NCI-H510A (cell line): ENCODE measurements around the gene KRTAP24-1.

Experiments
- DNase-seq: peaks from one replicate; lab custom pipeline; 2025; lab: John Stamatoyannopoulos, UW

KRTAP24-1 gene

GRCh38 chr21:30282850-30283249 lies at the start of gene KRTAP24-1:
Gene KRTAP24-1, minus strand, starts transcription at chr21:30282950. Its CDS starts 18 bp downstream, at chr21:30282932.
- no peak for DNase-seq

- DNase-seq: no peak
Observed at GRCh38 chr21:30329203-30329875, 46.6 kb upstream of the KRTAP24-1 start.

DNA sequence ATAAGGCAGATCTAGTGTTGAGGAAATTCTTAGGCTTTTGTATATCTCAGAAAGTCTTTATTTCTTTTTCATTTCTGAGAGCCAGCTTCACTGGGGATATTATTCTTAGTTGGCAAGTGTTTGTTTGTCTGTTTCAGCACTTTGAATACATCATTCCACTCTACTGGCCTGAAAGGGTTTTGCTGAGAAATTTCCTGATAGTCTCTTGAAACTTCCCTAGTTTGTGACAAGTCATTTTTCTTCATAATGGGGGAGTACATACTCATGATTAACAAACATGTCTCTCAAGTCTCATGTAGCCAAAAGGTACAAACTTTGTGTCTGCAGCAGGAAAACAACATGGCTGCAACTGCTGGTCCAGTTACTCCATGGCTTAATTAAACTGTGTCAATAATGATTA lies 43.6 kb upstream of the KRTAP24-1 start:
- DNase-seq: no peak

DNA sequence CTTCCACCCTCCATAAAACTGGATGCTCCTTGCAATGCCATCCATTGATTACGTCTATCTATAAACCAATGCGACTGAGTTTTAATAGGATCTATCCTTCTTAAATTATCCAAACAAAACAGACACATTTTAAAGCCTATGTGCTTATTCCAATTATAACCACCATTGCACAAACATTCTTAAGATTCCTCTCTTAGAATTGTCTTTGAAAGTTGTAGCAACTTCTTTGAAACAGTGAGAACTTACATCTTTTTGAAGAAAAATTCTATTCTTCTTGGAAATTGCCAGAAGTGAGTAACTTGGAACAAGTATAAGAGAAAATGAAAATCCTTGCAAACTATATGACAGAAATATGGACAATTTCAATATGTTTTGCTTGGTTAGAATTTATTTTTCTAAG lies 37.5 kb upstream of the KRTAP24-1 start, which contains the start of gene KRTAP26-1:
TSS of gene KRTAP26-1 (minus strand) at position 101 of the 400 bp plus-strand sequence. CDS start 280 bp downstream, outside the sequence.
- no peak for DNase-seq

GRCh38 chr21:30315701-30316100 lies 33.0 kb upstream of the KRTAP24-1 start:
- no peak for DNase-seq

- DNase-seq: no peak
Observed at GRCh38 chr21:30306884-30307283, 24.1 kb upstream of the KRTAP24-1 start.

- no peak for DNase-seq
Observed at GRCh38 chr21:30305136-30305535, 22.4 kb upstream of the KRTAP24-1 start.

DNA sequence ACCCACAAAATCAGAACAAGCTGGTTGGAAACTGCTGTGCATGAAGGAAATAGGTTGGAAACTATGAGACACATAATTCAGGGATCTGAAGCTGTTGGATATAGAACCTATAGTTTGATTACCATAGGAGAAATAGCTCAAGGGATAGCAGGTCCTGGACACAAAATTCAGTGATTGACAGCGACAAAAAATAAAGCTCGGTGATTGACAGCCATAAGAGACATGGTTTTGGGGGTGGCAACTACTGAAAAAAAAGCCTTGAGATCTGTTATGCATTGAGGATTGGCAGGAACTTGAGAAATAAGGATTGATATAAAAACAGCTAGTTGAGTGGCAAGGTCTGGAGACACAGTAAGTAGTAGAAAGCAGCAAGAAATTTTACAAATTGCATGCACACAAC lies 6.5 kb upstream of the KRTAP24-1 start, which contains the start of gene KRTAP25-1:
TSS of gene KRTAP25-1 (minus strand) at position 300 of the 400 bp plus-strand sequence. CDS start at position 276, 24 bp downstream.
- no peak for DNase-seq

GRCh38 chr21:30271611-30272010 lies 11.1 kb downstream of the KRTAP24-1 start:
- no peak for DNase-seq

- no peak for DNase-seq
Observed at GRCh38 chr21:30271156-30271555, 11.6 kb downstream of the KRTAP24-1 start.

GRCh38 chr21:30269803-30270530 lies 12.8 kb downstream of the KRTAP24-1 start:
- DNase-seq: no peak

DNA sequence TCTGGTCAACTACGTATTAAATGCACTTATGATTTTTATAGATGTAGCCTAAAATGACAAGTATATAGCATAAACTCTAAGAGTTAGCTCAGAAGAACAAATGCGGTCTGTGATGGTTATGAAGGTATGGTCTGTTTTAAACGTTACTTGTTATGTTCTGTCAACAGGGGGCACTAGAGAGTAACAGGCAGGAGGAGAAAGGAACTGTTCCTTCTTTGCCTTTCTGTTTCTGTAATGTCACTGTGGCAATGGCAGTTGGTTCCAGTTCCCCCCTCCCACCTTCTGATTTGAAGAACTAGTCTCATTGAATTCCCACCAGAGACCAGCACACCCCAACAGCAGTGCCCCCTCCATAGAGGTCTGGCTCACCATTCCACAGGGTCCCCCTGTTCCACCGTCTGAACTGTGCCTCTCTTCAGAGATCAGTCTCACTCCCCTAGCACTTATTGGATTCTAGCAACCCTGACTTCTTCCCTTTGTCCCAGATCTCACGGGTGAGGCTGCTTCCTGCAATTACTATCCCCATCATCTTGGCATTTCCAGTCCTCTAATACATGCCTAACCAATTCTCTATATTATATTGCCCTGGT lies 14.0 kb downstream of the KRTAP24-1 start:
- DNase-seq: no peak

DNA sequence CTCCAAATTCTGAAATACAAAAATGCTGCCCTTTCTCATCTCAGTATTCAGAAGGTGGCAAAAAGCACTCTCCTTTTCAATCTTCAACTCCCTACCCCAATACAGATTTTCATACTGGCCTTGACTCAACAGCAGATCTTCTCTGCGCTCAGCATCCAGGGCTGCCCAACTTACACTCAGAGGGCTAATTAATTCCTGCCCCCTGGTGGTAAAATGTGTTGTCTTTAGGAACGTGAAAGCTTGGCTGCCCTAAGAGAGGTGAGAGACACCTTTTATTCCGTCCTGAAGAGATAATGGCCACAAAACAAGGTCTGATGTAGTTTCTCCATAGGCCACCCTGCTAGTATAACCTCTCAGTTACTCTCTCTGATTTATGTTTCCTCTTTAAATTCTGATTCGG lies 25.0 kb downstream of the KRTAP24-1 start:
- DNase-seq: no peak

DNA sequence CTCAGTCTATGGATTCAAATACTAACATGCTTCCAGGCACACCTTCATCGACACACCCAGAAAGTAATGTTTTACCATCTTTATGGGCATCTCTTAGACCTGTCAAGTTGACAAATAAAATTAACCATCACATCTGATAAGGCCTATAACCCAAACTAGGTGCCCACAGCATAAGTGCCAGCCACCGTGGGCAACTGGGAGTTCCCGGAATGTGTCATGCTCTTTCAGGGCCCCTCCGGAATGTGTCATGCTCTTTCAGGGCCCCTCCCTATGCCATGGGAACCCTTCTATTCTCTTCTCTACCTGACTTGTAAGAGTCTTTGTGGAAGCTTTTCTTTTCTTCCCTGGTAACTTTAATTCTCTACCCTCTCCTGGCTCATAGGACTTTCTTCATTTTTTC lies 26.6 kb downstream of the KRTAP24-1 start:
- DNase-seq: no peak

DNA sequence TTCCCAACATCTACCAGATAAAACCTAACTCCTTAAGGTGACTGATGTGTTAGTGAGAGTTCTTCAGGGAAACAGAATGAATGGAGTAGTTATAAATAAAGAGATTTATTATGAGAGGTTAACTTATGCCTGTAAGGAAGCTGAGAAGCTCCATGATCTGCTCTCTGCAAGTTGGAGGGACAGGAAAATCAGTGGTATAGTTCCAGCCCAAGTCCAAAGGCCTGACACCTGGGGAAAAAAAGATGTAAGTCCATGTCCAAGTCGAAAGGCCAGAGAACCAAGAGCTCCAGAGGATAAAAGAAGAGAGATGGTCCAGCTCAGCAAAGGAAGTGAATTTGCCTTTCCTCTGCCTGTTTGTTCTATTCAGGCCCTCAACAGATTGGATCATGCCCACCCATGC lies 27.1 kb downstream of the KRTAP24-1 start:
- DNase-seq: no peak

DNA sequence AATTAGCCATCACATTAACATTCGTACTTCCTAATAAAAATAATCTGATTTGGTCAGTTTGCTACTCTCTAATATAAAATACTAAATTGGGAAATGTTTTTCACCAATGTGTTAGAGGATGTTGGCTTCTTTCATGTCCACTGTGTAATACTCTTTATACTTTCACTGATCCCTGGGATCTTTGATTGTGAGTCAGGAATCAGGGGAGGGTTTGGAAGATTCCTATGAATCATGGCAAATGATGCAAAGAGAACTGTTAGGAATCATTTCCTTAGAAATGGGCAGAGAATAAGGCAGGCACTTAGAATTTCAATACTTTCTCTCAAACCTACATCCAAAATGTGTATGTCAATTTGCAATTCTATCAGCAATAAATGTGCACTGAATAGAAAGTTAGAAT lies 31.0 kb downstream of the KRTAP24-1 start:
- DNase-seq: no peak

- no peak for DNase-seq
Observed at GRCh38 chr21:30249936-30250335, 32.8 kb downstream of the KRTAP24-1 start.

DNA sequence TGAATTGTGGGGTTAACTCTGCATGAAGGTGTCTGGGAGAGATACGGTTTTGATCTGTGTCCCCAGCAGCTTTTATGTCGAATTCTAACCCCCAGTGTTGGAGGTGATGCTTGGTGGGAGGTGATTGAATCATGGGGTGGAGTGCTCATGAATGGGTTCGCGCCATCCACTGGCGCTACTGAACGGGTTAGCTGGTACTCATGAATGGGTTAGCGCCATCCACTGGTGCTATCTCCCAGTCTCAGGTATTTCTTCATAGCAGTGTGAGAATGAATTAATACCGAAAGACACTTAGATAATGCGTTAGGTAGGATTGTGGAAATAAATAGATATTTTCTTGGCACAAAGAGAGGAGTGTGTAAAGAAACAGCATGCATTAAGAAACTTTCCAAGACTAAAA lies 33.9 kb downstream of the KRTAP24-1 start:
- no peak for DNase-seq

- no peak for DNase-seq
Observed at GRCh38 chr21:30245061-30245460, 37.7 kb downstream of the KRTAP24-1 start.

DNA sequence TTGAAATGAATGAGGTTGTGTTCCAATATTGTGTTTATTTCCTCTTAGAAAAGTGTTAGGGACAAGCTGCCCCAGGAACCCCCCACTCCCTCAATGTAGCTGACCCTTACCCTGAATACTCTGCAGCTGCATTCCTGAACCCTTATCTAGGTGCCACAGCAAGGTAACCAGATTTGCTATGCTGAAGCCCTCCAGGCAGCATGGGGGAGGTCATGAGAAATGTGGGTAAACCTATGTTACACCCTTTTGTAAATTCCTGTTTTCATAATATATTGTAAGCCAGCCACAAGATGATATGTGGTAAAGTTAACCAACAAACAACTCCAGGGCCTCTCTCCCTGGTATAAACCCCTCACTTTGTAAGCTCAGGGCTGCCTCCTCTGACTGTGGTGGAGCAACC lies 39.1 kb downstream of the KRTAP24-1 start:
- no peak for DNase-seq

DNA sequence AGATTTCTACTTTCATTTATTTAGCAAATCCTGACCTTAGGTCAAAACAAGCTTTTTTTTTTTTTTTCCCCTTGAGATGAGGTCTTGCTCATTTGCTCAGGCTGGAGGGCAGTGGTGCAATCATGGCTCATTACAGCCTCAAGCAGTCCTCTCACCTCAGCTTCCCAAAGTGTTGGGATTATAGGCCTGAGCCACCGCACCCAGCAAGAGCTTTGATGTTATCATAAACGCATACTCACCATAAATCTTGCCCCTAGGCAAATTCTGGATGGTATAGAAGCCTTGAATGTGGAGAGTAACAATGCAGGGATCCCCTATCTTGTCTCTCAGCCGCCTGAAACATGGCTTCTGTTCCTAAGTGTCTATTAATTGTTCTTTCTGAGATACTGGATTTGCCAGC lies 42.1 kb downstream of the KRTAP24-1 start:
- DNase-seq: no peak

DNA sequence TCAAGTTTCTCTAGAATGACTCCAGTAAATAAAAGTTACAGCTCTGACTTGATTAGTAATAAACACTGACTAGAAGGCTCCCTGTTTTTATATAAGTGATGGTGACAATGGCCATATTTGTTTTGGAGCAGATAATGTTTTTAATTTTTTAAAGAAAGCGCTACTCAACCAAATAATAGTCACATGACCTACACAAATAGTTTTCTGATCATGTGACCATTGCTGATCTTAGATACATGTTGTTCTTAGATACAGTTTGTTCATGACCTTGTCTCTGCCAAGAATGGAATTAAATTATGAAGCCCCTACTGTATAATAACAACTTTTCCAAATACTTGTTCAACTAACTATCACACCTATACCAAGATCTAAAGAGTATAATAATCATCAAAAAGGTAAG lies 44.6 kb downstream of the KRTAP24-1 start:
- DNase-seq: no peak

DNA sequence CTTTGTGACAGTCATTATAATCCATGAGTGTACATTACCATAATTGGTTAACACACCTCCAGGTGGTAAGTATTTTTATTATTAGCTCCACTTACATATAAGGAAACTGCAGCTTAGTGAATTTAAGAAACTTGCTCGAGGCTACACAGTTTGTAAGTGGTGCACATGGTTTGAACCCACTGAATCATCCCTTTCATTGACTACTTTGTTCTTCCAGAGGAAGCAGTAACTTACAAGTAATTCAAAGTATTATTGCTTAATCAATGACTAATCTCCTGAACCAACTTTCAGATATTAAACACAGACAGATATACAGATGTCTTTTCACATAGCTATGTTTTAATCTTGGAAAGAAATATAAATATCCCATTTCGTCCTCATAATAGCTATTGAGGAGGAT lies 48.1 kb downstream of the KRTAP24-1 start:
- DNase-seq: no peak
